Colon (tissue), 2 donors: Measurements from ENCODE around the gene BHLHE40.

Experiments
- FAIRE-seq: peaks from 2 replicates; lab custom pipeline; 2012; peaks lifted over from hg19 to GRCh38; lab: Jason Lieb, UNC
- donor health status: control.
- donor health status: control.

BHLHE40 gene

DNA sequence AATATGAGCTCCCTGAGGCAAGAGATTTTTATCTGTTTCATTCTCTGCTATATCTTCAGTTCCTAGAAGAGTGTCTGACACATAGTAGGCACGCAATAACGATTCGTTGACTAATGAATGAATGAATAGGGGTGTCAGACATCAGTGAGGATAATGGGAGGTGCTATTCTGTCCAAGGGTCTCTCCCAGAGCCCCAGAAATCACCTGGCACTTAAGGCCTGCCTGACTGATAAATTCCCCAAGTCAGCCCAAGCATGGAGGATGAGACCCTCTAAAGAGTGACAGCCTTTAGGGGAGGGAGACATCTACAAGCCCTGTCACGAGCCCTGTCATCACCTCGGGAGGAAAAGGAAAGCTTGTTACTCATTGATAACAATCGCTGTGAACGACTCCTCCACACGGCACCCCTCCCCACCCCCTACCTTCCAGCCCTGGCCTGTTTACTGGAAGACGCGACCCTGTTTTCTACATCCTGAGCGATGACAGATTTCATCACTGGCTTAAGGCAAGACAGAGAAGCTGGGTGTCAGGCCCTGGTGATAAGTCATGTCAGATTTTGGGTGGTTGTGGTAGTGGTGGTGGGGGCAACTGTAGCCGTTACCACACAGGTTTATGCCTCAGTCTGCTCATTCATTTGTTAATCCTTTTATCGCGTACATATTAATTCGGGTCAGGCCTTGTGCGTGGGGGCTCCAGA, 23.1 kb downstream of the BHLHE40 start:
- FAIRE-seq = no peak

DNA sequence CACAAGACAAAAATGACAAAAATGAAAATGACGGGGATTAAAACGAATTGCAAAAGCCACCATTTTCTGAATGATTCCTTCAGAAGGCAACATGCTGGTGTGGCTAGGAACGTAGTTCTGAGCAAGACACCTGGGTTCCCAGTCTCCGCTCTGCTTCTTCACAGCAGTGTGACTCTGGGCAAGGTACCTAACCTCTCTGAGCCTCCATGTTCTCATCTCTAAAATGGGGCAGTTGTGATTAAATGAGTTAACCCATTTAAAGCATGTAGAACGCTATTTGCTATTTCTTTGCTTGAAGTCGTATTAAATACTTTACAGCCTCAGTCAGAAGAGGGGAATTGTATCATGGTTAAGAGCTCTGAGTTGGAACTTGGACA, 23.6 kb downstream of the BHLHE40 start:
- FAIRE-seq = no peak

DNA sequence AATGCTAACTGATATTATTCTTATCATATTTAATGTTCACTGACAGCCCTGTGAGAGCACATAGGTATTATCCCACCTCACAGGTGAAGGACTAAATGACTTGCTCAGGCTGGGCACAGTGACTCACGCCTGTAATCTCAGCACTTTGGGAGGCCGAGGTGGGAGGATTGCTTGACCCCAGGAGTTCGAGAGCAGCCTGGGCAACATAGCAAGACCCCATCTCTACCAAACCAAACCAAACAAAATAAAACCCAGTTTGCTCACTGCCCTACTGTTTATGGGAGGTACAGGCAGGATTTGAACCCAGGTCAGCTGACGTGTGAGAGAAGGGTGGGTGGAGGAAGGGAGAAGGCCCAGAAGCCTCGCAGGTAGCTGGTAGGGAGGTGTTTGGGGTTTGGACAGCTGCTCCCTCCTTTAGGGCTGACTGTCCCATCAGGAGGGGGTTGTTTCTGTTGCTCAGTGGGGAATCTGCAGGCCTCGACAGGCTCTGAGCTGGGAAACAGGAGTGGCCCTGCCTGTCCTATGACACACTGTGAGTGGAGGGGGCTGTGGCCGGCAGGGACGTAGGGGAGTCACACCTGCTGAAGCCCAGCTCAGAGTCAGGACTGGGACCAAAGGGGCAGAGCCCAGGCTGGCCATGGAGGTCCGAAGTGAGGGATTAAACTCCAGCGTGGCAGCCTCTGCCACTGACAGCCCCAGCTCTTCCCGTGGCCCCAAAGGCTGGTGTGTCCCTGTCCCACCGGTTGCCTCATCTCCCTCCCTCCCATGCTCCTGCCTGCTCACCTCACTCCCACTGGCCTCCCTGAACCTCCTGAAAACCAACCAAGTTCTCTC, 25.3 kb downstream of the BHLHE40 start:
- FAIRE-seq = no peak

DNA sequence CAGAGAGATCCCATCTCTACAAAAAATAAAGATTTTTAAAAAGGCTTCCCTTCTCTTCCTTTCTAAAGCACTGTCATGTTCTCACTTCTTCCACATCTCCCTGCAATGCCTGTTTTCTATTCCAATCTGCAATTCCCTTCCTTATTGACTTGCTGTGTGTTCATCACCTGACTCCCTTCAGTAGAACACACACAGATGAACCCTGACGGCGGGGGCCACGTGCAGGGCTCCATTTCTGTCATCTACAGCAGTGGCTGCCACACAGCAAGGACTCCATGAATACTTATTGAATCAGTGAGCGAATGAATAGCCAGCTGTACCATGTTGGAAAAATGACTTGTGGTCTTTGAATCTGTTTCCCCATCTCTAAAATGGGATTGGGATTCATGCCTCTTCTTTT, 26.1 kb downstream of the BHLHE40 start:
- no peak for FAIRE-seq

- FAIRE-seq = no peak
These were observed 27.5 kb downstream of the BHLHE40 start for GRCh38 chr3:5006755-5007202.

DNA sequence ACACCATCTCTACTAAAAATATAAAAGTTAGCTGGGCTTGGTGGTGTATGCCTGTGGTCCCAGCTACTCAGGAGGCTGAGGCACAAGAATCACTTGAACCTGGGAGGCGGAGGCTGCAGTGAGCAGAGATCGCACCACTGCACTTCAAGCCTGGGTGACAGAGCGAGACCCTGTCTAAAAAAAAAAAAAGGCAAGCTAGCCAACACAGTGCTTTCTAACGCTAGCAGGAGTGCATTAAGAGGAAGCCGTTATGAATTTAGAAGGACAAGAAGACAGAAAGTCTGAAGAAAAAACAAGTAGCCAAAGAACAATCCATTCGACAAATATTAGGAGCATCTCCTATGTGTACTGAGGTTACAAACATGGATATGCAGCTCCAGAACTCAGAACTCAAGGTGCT, 28.6 kb downstream of the BHLHE40 start:
- no peak for FAIRE-seq

GRCh38 chr3:5009506-5010109, 30.4 kb downstream of the BHLHE40 start:
- no peak for FAIRE-seq

DNA sequence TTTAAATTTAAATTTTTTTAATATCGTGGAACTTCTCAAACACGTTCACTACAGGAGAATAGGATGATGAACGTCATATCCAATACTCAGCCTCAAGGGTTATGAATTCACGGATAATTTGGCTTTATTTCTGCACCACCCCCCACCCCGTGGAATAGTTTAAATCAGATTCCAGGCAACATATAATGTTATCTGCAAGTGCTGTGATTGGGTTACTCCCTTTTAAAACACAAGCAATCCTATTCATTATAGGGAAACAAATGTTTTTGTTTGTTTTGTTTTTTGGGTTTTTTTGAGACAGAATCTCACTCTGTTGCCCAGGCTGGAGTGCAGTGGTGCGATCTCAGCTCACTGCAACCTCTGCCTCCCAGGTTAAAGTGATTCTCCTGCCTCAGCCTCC, 30.9 kb downstream of the BHLHE40 start:
- no peak for FAIRE-seq

DNA sequence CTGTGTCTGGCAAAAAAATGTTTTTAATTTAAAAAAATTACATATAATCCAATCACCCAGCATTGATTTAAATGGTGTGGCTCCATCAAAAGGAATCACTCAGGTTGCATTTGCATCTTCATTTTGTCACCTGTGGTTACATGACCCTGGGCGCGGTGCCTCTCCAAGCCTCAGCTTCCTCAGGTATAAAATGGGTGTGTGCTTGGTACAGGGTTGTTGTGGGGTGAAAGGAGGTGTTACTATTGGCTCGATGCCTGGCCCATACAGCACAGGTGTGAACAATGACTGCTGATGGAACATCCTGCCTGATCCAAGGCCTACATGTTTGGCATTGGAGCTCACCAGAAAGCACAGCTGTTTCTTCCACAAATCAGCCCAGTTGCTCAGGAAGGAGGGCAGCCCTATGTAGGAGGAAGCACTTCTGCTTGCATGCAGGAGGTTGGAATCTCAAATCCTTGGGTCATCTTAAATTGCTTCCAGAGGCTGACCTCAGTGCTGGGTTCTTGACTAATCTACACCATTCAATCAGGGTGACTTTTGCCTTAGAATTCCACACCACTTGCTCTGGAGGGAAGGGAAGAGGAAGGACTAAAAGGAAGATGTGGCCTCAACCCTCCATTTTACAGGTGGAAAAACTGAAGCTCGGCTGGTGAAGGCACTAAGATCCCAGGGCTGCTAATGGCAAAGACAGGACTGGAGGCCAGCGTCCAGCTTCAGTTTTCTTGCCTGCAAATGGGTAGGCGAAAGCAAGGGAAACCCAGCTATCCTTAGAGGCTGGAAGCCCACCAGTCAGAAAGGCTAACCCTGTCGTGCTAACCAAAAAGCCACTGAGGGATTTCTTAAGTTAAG, 31.7 kb downstream of the BHLHE40 start:
- FAIRE-seq = no peak

DNA sequence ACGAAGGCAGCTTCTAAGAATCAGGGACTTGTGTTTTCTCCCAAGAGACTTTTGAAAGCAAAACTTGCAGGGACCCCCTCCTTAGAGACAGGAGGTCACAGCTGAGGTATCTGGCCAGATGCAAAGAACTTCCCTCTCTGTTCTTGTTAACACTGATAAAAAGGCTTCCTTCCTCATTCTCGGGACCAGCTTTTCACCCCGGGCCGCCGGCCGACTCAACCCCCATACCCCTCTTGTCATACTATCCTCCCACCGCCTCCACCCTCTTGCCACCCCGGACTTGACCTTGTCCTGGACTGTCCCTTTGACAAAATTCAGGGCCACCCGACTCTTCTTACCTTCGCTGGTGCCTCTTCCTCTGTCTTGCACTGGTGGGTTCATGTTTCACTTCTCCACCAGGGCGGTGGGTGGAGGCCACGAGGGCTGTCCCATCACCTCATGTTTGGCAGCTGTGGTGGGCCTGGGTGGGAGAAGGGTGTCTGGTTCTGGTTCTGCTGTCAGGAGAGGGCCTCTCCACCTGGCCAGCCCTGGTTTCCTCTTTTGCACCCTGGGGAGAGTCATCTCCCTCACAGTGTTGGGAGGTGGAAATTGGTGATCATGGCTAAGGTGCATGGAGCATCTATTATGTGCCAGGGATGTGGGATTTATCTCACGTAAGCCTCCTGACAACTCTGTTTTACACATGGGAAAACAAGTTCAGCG, 32.5 kb downstream of the BHLHE40 start:
- FAIRE-seq = no peak

GRCh38 chr3:5012367-5012766, 33.1 kb downstream of the BHLHE40 start:
- no peak for FAIRE-seq

- FAIRE-seq = no peak
These were observed 34.0 kb downstream of the BHLHE40 start for GRCh38 chr3:5013021-5013906.

GRCh38 chr3:5014391-5014790, 35.2 kb downstream of the BHLHE40 start:
- FAIRE-seq = no peak

DNA sequence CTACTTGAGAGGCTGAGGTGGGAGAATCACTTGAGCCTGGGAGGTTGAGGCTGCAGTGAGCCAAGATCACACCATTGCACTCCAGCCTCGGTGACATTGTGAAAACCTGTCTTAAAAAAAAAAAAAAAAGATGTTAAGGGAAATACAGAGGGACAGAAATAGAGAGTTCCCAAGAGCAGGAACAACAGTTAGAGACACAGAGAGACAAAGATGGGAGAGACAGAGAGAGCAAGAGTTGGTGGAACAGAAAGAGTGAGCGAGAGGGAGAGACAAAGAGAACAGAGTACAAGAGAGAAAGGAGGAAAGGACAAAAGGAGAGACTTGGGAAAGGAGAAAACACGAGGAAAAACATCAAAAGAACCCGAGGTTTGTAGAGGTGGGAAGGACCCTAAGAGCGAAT, 35.8 kb downstream of the BHLHE40 start:
- FAIRE-seq = no peak

DNA sequence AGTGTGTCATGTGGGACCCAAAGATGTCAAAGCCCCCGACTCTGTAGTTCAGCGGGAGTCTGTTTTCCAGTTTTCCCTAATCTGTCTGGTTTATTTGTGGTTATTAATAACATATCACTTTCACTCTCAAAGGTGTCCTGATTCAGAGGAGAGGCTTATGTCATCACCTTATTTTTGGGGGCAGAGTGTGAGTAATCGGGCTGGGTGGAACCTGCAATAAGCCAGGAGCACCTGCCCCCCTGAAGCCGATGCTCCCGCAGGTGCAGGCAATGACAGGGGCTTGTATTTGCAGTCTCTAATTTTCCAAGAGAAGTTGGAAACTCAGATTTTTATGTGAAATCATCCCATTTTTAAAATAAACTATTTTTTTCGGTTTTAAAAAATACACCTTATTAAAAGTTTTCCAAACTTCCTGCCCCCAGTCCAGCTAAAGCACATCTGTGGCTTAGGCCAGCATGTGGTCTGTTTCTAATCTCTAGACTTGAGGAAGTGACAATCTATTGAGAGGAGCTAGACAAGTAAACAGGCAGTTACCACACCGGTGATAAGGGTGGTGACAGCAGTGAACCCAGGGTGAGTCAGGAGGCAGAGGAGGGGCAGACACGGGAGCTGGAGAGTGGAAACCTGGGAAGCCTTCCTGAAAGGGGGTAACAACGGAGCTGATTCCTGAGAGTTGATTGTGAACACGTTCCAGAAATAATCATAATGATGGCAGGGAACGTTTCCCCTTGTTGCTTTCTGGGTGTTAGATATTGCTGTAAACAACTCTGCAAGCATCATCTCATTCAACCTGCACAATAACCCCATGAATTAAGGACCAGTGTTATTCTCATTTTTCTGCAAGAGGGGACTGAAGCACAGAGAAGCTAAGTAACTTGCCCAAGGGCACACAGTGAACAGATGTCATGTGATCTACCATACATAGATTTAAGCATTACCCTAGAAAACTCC, 37.2 kb downstream of the BHLHE40 start:
- no peak for FAIRE-seq

DNA sequence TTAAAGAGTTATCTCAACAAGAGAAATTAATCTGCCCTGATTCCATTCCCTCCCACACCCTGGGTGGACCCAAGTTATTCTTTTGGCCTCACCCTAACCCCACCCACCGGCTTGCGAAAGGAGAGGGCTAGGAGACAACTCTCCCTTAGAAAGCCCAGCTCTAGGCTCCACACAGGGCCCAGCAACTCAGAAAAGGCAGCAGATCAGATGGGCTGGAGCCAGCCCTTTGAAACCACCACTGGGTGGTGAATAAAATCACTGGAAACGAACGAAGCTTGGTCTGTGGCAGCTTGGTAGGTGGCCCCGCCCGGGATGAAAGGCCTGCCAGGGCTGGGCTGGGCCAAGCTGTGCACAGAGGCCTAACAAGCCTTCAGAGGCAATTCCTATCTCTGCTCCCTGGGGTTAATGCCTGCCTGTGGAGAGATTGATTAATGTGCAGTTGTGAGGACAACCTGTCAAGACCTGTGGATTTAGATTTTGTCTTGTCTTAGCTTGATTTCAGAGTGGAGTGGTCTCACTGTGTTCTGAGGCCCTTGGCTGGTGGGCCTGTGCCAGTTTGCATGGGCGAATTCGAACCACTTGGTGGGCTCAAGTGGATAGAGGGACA, 38.8 kb downstream of the BHLHE40 start:
- FAIRE-seq = no peak

- FAIRE-seq = no peak
These were observed 40.4 kb downstream of the BHLHE40 start for GRCh38 chr3:5019411-5020241.

- FAIRE-seq = no peak
These were observed 41.0 kb downstream of the BHLHE40 start for GRCh38 chr3:5020242-5020722.
